Islet precursor cell (in vitro differentiated cells): ENCODE measurements around the gene RIMS3.

Source experiments
- DNase-seq: peaks from one replicate; pipeline ENCODE4 v3.0.0-alpha.2; 2018

RIMS3 gene

DNA sequence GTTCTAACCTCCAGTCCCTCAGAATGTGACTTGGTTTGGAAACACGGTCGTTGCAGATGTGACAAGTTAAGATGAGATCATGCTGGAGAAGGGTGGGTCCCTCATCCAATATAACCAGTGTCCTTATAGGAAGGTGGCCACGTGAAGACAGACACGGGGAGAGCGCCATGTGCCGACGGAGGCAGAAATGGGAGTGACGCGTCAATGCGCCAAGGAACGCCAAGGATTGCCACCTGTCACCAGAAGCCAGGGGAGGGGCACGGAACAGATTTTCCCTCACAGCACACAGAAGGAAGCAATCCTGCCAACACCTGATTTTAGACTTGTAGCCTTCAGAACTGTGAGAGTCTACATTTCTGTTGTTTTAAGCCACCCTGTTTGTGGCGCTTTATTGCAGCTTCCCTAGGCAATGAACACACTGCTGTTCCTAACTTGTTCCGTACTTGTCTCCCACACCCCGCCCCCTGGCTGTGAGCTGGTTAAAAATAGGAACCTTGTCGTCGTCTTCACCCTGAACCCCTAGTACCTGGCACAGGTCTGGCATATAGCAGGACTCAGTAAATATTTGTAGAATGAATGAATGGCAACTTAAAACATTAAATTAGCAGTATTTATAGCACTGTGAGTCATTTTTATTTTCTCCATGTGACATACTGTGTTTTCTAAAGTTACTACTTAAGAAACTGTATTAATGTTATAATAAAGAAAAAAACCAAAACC, 14.2 kb downstream of the RIMS3 start:
- no peak for DNase-seq

DNA sequence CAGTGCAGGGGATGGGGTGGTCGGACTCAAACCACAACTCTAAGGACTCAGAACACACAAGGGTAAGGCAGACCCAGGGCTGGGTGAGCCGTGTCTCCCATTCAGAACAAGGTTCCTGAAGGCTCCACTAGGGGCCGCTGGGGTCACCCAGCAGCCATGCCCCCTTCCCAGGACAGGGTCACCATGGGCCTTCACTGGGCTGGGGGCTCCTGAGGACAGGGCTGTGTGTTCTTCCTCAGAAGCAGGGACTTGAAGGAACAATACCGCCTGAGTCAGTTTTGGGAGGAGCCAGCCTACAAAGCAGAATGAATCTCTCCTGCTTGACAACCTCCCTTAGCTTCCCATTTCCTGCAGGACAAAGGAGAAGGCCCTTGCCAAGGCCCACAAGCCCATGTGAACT, 15.4 kb downstream of the RIMS3 start:
- peak; percentile 59 for DNase-seq

DNA sequence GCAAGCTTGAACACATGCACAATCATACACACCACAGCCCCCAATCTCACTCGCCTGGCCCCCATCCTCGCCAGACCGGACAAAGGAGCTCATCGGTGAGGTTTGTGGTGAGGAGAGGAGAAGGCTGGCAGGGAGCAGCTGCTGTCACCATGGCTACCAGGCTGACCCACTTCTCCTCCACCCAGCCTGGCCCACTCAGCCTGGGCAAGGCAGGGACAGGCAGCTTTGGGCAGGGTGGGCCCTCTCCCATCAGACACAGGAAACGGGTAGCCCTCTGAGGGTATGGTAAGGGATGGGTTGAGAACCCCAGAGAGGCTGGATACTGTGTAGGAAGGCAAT, 15.9 kb downstream of the RIMS3 start:
- no peak for DNase-seq

DNA sequence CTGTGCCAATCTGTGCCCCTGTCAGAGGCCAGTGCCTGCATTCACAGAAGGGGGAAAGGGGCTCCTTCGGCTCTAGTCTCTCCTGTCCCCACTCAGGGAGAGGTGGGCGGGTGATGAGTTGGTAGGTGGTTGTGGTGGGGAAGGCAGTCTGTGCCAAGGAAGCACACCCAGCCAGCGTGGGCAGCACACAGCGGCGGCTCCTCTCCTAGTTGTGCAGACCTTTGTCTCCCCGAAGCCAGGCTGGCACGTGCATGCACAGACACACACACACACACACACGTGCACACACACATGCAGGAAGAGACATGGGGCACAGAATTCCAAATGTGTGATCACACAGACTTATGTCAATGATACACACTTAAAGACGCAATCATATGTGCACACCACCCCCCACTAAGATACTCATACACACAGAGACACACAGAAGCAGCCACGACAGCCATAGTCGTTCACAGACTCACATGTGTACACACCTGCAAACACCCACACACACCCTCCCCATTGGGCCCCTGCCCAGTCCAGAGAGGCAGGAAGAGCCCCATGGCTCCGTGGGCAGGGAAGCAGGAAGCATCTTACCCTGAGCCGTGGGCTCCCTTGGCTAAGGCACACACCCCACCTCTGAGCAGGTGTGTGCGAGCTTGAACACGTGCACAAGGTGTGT, 16.4 kb downstream of the RIMS3 start:
- no peak for DNase-seq

DNA sequence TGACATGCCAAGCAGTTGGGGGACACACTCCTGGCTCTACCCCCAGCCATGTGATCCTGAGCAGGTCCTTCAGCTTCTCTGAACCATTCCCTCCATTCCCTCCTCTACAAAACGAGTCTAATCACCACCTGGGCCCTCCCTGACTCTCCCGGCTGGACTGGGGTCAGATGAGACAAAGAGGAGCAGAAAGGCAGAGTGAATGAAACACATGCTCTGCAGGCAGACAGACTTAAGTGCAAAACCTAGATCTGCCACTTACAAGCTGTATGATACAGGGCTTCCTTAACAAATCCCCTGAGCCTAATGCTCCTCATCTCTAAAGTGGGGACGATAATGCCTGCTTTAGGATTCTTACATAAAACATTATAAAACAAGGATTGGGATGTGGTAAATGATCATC, 17.3 kb downstream of the RIMS3 start:
- no peak for DNase-seq

DNA sequence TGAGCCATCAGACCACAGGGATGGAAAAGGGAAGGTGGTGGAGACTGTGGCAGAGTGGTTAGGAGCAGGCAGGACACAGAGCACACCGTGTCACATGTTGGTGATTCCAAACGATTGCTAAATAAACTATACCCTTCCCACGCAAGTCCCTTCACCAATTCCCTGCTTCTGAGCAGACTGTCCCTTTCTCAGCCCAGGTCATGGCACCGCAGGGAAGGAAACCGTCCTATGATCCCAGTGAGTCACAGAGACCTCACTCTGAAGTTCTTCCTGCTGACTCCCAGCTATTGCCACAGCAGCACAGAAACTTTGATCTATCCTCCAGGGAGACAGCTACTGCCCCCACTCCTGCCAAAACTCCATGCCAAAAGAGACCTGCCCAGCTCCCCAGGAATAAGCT, 19.2 kb downstream of the RIMS3 start:
- no peak for DNase-seq

DNA sequence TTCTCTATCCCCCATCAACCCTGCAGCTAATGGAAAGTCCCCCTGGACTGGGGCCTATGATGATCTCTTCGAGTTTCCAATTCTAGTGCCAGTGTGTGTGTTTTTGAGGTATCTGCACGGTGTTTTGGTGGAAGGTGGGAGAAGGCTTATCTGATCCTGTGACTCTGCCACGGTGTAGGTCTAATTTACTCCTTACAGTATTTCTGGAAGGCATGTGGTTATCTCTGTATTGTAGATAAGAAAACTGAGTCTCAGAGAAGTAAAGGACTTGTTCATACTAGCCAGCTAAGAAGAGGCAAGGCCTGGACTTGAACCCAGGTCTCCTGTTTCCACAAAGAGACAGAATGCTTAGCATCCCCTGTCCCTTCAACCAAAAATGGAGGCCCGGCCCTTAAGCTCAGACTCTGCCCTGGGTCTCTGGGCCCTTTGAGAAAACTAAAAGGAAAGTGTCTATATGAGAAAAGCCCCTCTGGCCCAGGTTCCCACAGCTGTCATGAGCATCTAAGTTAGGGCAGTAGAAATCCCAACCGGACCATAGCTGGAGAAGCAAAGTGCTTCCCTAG, 20.3 kb downstream of the RIMS3 start:
- DNase-seq = no peak

DNA sequence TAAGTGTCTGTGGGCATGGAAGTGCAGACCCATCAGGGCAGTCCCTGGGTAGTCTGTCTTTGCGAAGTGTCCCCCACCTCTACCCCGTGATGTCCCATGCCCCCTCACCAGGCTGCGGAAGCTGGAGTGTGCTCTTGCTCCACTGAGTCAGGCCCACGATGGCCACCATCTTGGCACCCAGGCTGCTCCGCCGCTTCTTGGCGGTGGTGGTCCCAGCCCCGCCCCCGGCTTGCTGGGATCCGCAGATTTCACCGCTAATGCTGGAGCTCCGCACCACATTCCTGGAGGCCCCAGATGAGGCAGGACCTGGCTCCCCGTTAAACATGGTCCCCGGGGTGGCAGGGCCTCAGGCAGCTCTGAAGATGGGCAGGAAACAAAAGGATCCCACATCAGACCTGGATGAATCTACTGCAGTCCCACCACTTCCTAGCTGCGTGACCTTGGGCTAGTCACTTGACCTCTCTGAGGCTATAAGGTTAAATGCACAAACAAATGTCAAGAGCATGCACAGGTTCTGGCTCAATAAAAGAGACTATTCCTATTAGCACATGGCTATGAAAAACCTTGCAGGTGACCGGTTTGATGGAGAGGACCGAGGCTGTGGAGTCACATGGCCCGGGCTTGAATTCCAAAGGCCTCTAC, 23.8 kb downstream of the RIMS3 start:
- no peak for DNase-seq

DNA sequence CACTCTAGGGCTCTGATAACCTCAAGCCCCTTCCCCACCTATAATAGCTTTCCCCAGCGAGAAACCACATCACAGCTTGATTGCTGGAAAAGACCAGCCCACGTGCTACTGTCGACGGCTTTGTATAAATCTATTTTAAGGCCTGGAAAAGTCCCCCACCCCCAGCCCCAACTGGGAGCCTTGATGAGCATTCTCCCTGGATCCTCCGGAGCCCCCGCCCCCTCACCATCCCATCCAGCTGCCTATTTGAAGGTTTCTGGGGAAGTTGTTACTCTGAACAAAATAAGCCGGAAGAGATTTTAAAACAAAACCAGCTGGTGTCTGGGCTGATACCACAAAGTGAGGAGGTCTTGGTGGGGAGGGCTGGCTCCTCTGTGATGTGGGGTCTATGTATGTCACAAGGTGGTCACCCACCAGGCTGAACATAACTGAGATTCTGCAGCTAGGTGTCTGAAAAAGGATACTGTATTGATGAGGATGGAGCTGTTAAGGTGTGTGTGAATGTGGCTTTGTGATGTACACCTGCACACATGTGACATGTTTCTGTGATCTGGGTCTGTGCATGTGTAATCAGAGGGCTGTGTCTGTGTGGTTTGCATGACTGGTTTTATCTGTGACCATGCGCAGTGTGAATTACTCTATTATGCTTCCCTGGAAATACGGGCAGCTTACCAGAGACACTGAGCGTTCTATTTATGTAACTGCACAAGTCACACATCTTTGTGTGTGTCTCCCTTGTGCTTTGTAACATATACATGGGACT, 25.0 kb downstream of the RIMS3 start:
- no peak for DNase-seq

DNA sequence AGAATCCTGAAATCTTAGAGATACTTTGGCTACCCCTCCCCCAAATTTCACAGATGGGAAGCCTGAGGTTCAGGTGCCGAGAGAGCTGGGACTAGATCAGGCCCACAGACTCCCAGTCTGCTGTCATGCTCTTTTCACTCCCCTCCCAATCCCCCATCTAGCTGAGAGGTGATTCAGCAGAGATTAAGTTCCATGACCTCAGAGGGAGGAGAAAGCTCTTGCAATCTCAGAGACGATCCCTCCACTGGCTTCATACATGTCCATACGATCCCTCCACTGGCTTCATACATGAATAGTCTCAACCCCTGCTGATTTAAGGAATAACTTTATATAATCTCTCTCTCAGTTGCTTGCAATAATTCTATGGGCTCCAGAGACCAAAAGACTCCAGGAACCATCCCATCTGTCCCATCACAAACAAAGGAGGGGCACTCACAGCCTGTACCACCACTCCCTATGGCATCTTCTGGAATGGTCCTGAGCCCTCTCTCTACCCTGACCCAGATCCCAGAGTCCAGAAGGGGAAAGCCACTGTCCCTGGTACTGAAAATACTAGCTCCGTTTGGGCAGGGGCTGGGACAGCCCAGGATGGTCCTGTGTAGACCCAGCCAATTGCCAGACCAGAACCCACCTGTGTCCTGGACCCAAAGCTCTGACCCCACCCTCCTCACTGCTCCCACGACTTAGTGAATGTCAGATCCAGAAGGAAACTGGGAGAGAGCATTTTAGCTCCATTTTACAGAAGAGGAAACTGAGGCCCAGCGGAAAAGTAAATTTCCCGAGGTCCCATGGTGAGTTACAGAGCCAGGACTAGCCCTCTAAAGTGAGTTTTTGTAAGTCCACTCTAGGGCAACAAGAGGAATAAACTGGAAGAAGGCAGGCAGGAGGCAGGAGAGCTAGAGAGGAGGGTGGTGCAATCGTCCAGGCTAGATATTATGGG, 27.1 kb downstream of the RIMS3 start:
- DNase-seq = peak; percentile 42

DNA sequence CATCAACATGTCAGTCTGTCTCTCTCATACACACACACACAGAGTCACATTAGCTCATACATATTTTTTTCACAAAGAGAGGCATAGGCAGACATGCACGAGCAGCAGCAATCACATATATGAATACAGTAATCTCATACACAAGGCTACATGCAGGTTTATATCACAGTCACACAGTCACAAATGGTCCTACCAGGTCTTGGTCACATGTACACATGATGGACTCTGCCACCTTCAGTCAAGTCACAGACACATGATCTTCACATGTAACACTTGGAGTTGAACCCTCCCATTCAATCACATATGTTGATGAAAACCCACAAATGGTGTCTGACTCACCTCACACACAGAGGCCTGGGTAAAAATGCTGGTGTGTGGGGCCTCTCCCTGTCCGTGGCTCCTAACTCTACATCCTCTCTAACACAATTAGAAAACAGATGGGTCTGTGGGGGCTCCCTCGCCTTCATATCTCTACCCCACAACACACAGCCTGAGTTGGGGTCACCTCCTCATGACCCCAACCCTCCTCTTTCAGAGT, 27.9 kb downstream of the RIMS3 start:
- no peak for DNase-seq

DNA sequence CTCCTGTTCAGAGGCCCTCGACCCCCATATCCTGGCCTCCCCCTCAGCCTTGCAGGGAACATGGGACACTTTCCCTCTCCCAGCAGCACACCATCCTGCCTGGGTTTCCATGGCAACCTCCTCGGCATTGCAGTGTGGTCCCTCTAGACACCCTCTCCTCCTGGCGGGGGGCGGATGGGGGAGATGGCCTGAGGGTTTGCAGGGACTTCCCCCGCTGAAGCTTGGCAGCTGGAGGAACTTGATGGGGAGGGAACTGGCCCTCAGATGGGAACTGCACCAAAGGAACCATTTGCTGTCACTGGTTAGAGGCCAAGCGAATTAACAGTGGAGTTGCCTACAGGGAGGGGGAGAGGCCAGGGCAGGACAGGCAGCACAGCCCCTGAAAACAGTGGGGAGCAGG, 28.7 kb downstream of the RIMS3 start:
- DNase-seq = peak; percentile 29

DNA sequence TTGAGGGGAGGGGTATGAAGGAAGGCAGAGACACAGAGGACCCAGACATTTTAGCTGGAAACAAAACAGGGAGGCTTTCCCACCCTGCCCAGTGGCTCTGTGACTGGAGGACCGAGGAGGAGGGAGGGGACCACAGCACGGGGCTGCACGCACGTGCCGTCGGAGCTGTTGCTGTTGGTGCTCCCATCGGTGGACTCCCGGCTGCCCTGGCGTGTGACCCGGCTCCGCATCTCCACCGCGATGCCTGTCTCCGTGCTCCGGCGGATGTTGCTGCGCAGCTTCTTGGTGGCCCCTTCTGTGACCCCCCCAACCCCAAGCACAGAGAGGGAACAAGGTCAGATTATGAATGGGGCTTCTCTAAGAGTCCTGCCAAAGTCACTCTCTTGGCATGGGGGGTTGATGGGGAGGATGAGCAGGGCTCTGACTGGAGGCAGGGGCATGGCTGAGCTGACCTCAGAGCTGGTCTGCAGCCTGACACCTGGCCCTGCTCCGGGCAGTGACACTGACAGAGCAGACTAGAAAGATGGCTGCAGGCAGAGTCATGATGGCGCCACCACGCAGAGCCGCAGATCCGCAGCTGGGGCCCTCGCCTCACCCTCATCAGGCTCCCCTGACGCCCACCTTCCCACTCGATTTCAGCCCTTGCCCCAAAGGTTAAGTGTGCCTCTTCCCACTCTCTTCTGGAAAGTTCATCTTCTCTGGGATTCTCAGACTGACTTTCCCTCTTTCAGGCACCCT, 29.6 kb downstream of the RIMS3 start:
- DNase-seq = peak; percentile 33

DNA sequence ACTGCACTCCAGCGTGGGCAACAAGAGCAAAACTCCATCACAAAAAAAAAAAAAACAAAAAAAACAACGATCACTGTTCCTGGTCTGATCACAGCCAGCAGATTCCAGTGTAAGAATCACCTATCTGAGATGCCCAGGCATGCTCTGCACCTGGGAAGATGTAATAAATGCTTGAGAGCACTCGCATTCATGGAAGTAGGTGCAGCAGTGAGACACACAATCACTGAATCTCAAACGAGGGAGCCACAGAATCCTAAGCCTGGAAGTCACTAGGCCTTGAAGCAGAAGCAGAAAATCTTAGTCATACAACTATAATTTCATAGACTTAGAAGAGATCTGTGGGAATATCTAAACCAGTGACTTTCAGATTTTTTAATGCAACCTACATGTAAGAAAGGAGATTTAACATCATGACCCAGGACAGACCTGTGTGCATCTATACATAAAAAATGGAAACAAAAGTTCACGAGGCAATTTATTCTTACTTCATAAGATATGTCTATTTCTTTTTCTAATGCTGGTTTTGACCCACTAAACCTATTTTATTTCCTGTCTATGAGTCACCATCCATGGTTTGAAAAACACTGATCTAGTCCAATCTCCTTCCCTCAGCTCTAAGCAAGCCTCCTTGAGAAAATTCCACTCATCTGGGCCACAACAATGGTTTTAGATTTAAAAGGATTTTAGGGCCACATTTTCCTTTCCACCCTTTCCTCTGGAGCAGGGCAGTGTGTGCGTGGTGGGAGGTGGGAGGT, 30.4 kb downstream of the RIMS3 start:
- DNase-seq = no peak

DNA sequence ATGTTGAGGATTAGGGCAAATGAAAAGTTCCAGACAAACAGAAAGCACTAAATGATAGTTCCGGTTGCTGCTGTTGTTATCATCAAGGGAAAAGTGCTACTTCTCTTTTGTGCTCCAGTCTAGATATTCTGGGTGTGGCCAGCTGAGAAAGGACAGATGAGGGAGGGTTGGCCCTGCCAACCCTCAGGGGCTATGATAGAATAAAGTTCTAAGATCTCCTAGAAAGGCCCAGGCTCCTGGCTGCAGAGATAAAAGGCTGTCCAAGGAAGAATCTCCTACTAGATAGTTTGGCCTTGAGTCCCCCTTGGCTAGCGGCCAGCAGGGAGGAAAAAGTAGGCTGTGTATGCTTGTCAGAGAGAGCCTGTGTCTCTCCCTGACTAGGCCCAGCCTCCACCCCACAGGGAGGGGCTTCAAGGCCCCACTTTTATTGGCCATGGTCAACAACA, 31.5 kb downstream of the RIMS3 start:
- peak; percentile 29 for DNase-seq

DNA sequence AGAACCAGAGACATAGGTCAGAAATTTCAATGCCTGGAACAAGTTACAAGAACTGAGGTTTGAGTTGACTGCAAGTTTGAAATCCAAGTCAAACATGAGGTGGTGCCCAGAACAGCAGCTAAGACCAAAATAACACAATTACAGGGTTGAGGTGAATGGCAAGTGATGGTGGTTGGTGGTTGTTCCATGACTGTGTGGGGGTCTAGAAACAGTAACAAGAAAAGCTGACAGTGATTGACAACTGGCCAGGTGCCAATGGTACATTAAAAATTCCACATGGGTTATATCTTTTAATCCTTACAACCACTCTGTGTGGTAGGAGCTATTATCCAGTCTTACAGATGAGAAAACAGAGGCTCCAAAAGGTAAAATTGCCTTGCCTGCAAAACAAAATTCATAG, 32.0 kb downstream of the RIMS3 start:
- no peak for DNase-seq

DNA sequence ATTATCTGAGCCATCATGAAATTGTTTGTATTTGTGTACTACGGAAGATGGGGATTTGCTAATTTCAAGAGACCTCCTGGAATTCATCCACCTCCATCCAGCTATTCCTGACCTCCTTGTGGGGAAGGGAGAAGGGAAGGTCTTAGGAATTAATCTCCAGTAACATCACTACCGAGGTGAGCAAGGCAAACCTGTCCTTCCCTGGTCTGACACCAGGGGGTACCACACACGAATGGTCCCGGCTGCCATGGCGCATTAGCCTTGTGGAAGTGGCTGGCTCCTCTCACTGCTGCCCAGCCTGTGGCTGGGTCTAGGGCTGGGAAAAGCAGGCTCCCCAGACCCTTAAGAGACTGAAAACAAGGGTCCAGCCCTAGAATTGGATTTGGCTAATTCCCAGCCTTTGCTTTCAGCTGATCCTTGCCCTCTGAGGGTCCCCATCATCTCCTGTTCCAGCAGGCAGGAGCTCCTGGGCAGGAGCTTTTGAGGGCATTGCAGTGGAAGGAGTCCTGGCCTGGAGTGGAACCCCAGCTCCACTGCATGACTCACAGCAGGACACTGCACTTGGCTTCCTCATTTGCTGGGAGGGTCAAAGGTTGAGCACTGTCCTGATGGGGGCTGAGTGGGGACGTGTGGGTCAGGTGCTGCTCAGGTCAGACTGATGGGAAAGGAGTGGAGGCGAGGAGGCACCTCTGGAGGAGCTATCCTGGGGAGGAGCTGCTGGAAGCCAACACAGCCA, 34.8 kb downstream of the RIMS3 start:
- peak; percentile 81 for DNase-seq

DNA sequence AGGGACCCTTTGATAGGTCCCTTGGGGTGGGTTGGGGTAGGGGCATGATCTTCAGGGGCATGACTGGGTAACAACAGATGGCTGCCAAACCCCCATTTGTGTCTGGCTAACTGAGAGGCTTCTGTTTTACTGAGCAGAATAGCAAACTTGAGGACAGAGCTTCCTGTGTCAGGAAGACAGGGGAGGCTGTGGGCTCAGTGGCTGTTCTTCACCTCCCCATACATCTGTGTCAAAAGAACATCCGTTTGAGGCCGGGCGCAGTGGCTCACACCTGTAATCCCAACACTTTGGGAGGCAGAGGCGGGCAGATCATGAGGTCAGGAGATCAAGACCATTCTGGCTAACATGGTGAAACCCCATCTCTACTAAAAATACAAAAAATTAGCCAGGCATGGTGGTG, 35.9 kb downstream of the RIMS3 start:
- DNase-seq = peak; percentile 24

DNA sequence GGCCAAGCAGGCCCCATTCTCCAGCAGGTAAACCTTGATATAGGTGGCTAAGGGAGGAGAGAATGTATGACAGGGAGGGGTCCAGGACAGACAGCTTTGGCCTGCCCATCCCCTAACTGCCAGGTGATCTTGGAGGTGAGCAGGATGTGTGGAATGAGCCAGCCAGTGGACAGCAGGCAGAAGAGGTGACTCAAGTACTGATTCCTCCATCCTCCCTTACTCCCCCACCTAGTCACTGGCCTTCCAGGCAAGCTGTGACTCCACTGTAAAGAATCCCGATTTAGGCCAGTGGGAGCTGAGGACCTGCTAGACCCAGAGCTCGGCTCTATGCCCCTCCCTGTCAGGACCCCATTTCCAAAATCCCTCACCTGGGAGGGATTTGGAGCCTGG, 36.6 kb downstream of the RIMS3 start:
- peak; percentile 55 for DNase-seq
